Measurements from ENCODE around the gene RBM25.

GRCh38 chr14:73058922-73059673 is 764 bp downstream of the RBM25 start:
- TF ChIP-seq RELA (IDR thresholded peaks at IDR 0.05; ENCODE audit: borderline replicate concordance, partially characterized antibody) (no peak), POLR2A (IDR thresholded peaks at IDR 0.05; ENCODE audit: low read depth, low read length) (no peak), LARP7 (IDR thresholded peaks at IDR 0.05) (no peak), IRF4 (IDR thresholded peaks at IDR 0.05; ENCODE audit: low read depth, low read length) (no peak), YBX1 (IDR thresholded peaks at IDR 0.05) (no peak), DPF2 (IDR thresholded peaks at IDR 0.05) (no peak)
